ENCODE data around the gene SEPTIN7. TPM values are rescaled to one million over a fixed set of nuclear protein-coding genes. Genes with fewer than 3 reads are reported as not detected.

The SEPTIN7 gene
- total RNA-seq, 1 donor from 2014 or later, result 187 TPM

- intact Hi-C loops (cut with micrococcal nuclease), result no loop called here
- no peak overlapping the region for H3K27ac ChIP-seq (replicated peaks)
Measured at GRCh38 chr7:35839860-35840854, 39.3 kb downstream of the SEPTIN7 start.

GRCh38 chr7:35846816-35847412, 46.1 kb downstream of the SEPTIN7 start:
- Histone ChIP-seq H3K9me3 (replicated peaks) (no peaks in the 10 kb centered on the region), H3K4me3 (no peak overlapping the region), H3K27me3 (ENCODE audit: low read depth) (no peaks in the 10 kb centered on the region), H3K4me1 (peaks cover 55% of the 10 kb centered on the region), H3K36me3 (peaks cover 6% of the 10 kb centered on the region), H3K27ac (replicated peaks) (no peak overlapping the region)
- intact Hi-C loops (cut with micrococcal nuclease), result no loop called here
- no peak for TF ChIP-seq CTCF (IDR thresholded peaks at IDR 0.05; ENCODE audit: borderline replicate concordance)
- DNase-seq, result no peak

More at GRCh38 chr7:35839860-35840854, 39.3 kb downstream of the SEPTIN7 start:
- no peaks in the 10 kb centered on the region for H3K27me3 ChIP-seq (ENCODE audit: low read depth)
- peaks cover 5% of the 10 kb centered on the region for H3K36me3 ChIP-seq
- no peak overlapping the region for H3K4me3 ChIP-seq
- peaks cover 16% of the 10 kb centered on the region for H3K4me1 ChIP-seq
- no peak for TF ChIP-seq CTCF (IDR thresholded peaks at IDR 0.05; ENCODE audit: borderline replicate concordance)
- H3K9me3 ChIP-seq (replicated peaks), result no peaks in the 10 kb centered on the region
- DNase-seq, result no peak

- DNase-seq, result no peak
- Histone ChIP-seq H3K9me3 (replicated peaks) (no peaks in the 10 kb centered on the region), H3K36me3 (peaks cover 6% of the 10 kb centered on the region), H3K4me1 (peaks cover 70% of the 10 kb centered on the region), H3K4me3 (no peak overlapping the region), H3K27ac (replicated peaks) (no peak overlapping the region), H3K27me3 (ENCODE audit: low read depth) (no peaks in the 10 kb centered on the region)
- TF ChIP-seq CTCF (IDR thresholded peaks at IDR 0.05; ENCODE audit: borderline replicate concordance), result no peak
- intact Hi-C loops (cut with micrococcal nuclease), result no loop called here
Measured at GRCh38 chr7:35848725-35849124, 47.9 kb downstream of the SEPTIN7 start.

- no peak for TF ChIP-seq CTCF (IDR thresholded peaks at IDR 0.05; ENCODE audit: borderline replicate concordance)
- intact Hi-C loops (cut with micrococcal nuclease), result no loop called here
- no peak overlapping the region for H3K27ac ChIP-seq (replicated peaks)
- no peaks in the 10 kb centered on the region for H3K27me3 ChIP-seq (ENCODE audit: low read depth)
- peaks cover 73% of the 10 kb centered on the region for H3K4me1 ChIP-seq
- no peaks in the 10 kb centered on the region for H3K9me3 ChIP-seq (replicated peaks)
- H3K36me3 ChIP-seq, result peaks cover 6% of the 10 kb centered on the region
- no peak overlapping the region for H3K4me3 ChIP-seq
- no peak for DNase-seq
Measured at GRCh38 chr7:35849158-35849831, 48.4 kb downstream of the SEPTIN7 start.

GRCh38 chr7:35849954-35850353, 49.1 kb downstream of the SEPTIN7 start:
- no peak overlapping the region for H3K4me3 ChIP-seq
- peaks cover 79% of the 10 kb centered on the region for H3K4me1 ChIP-seq
- no peak for TF ChIP-seq CTCF (IDR thresholded peaks at IDR 0.05; ENCODE audit: borderline replicate concordance)
- H3K27me3 ChIP-seq (ENCODE audit: low read depth), result no peaks in the 10 kb centered on the region
- no peak for DNase-seq
- peaks cover 6% of the 10 kb centered on the region for H3K36me3 ChIP-seq
- no peak overlapping the region for H3K27ac ChIP-seq (replicated peaks)
- intact Hi-C loops (cut with micrococcal nuclease), result no loop called here
- no peaks in the 10 kb centered on the region for H3K9me3 ChIP-seq (replicated peaks)

Data from left ventricle myocardium inferior (tissue), 1 donor.